Measurements from ENCODE around the gene SLC38A11. TPM values are rescaled to one million over a fixed set of nuclear protein-coding genes. Genes with fewer than 3 reads are reported as not detected.

The SLC38A11 gene
- total and polyA plus RNA-seq, 2 donors (not counting 1 experiment from before 2014, with no cell fraction given), result 5.4 to 46.8 TPM

GRCh38 chr2:165003443-165004130, 48.3 kb upstream of the SLC38A11 start:
- ATAC-seq (ENCODE audit: low read depth), result no peak
- ChIA-PET CTCF (interaction anchor here (1.0 to 2.4 kb wide), 3 partner anchors 10 to 13 kb away, joined by 3 to 7 read pairs (median 4); no protein-coding TSS in a partner anchor), POLR2A (no interaction called here)
- H2AFZ ChIP-seq (ENCODE audit: insufficient read depth, low read depth, low read length, poor library complexity, severe bottlenecking), result no peak overlapping the region
- H3K4me1 Mint-ChIP-seq, result no peaks in the 10 kb centered on the region
- no peaks in the 10 kb centered on the region for H3K4me1 ChIP-seq (ENCODE audit: control insufficient read depth in 2 of 2, insufficient read depth in 2 of 2, low read length in 2 of 2)
- H3K27ac ChIP-seq (ENCODE audit: low read length in 2 of 2), result no peak overlapping the region
- peaks cover 16% of the 10 kb centered on the region for H3K27me3 Mint-ChIP-seq
- H3K4me2 ChIP-seq (replicated peaks; ENCODE audit: low read depth, low read length, poor library complexity, severe bottlenecking), result no peak overlapping the region
- H3K9me3 ChIP-seq (ENCODE audit: control extremely low read depth in 1 of 3, control insufficient read depth in 2 of 3, insufficient read depth in 1 of 3, low read length in 2 of 3), result peaks cover 0 to 3% (median 0%) of the 10 kb centered on the region in 3 donors
- H3K4me3 ChIP-seq (ENCODE audit: control extremely low read depth in 1 of 5, extremely low read depth in 1 of 5, insufficient read depth in 1 of 5, low read depth in 2 of 5, low read length in 4 of 5), result no peak overlapping the region
- H3K9me3 Mint-ChIP-seq (ENCODE audit: insufficient read depth), result no peaks in the 10 kb centered on the region
- intact Hi-C loops (cut with micrococcal nuclease), result loop anchor here (2.0 kb wide), 1 partner anchor 13 kb away; no protein-coding TSS in a partner anchor
- no peaks in the 10 kb centered on the region for H4K20me1 ChIP-seq (ENCODE audit: control insufficient read depth, insufficient read depth, low read length, poor library complexity, severe bottlenecking)
- TF ChIP-seq EZH2 (IDR thresholded peaks at IDR 0.05; ENCODE audit: borderline replicate concordance, insufficient read depth, low read depth, low read length, poor library complexity, severe bottlenecking), result no peak
- no peak for TF ChIP-seq CTCF (IDR thresholded peaks at IDR 0.05)
- WGBS (ENCODE audit: insufficient coverage), result 96% methylated on average over 22 of the region's 24 CpGs
- no peak overlapping the region for H3K27ac Mint-ChIP-seq
- H3K9ac ChIP-seq (ENCODE audit: low read length), result no peak overlapping the region
- H3K4me3 Mint-ChIP-seq, result no peak overlapping the region
- H3K79me2 ChIP-seq (ENCODE audit: control insufficient read depth, insufficient read depth, low read length), result no peaks in the 10 kb centered on the region
- peaks cover 0 to 4% (median 0%) of the 10 kb centered on the region in 4 experiments for H3K27me3 ChIP-seq (replicated peaks in 1 of 4; ENCODE audit: control extremely low read depth in 1 of 4, control insufficient read depth in 3 of 4, insufficient read depth in 4 of 4, low read length in 3 of 4)
- no peak for DNase-seq
- no peaks in the 10 kb centered on the region for H3K36me3 ChIP-seq (replicated peaks in 1 of 2; ENCODE audit: control extremely low read depth in 1 of 2, control insufficient read depth in 1 of 2, extremely low read depth in 1 of 2, insufficient read depth in 2 of 2, low read length in 1 of 2)

GRCh38 chr2:165002638-165003037, 47.3 kb upstream of the SLC38A11 start:
- H3K27me3 Mint-ChIP-seq, result peaks cover 16% of the 10 kb centered on the region

More at GRCh38 chr2:165002638-165003037, 47.3 kb upstream of the SLC38A11 start:
- no peak overlapping the region for H3K9ac ChIP-seq (ENCODE audit: low read length)
- no peak for ATAC-seq (ENCODE audit: low read depth)
- DNase-seq, result no peak
- H2AFZ ChIP-seq (ENCODE audit: insufficient read depth, low read depth, low read length, poor library complexity, severe bottlenecking), result no peak overlapping the region
- peaks cover 0 to 4% (median 0%) of the 10 kb centered on the region in 4 experiments for H3K27me3 ChIP-seq (replicated peaks in 1 of 4; ENCODE audit: control extremely low read depth in 1 of 4, control insufficient read depth in 3 of 4, insufficient read depth in 4 of 4, low read length in 3 of 4)
- no peak overlapping the region for H3K4me2 ChIP-seq (replicated peaks; ENCODE audit: low read depth, low read length, poor library complexity, severe bottlenecking)
- no peak overlapping the region for H3K27ac ChIP-seq (ENCODE audit: low read length in 2 of 2)
- H3K9me3 ChIP-seq (ENCODE audit: control extremely low read depth in 1 of 3, control insufficient read depth in 2 of 3, insufficient read depth in 1 of 3, low read length in 2 of 3), result peaks cover 0 to 3% (median 0%) of the 10 kb centered on the region in 3 donors
- Mint-ChIP-seq H3K27ac (no peak overlapping the region), H3K4me3 (no peak overlapping the region), H3K9me3 (ENCODE audit: insufficient read depth) (no peaks in the 10 kb centered on the region), H3K4me1 (no peaks in the 10 kb centered on the region)
- intact Hi-C loops (cut with micrococcal nuclease), result loop anchor here (2.0 kb wide), 1 partner anchor 14 kb away; no protein-coding TSS in a partner anchor
- CTCF ChIA-PET, result interaction anchor here (1.2 to 2.4 kb wide), 4 partner anchors 10 to 14 kb away, joined by 4 to 7 read pairs (median 5); no protein-coding TSS in a partner anchor
- no peaks in the 10 kb centered on the region for H3K4me1 ChIP-seq (ENCODE audit: control insufficient read depth in 2 of 2, insufficient read depth in 2 of 2, low read length in 2 of 2)
- no peaks in the 10 kb centered on the region for H3K36me3 ChIP-seq (replicated peaks in 1 of 2; ENCODE audit: control extremely low read depth in 1 of 2, control insufficient read depth in 1 of 2, extremely low read depth in 1 of 2, insufficient read depth in 2 of 2, low read length in 1 of 2)
- no peak overlapping the region for H3K4me3 ChIP-seq (ENCODE audit: control extremely low read depth in 1 of 5, extremely low read depth in 1 of 5, insufficient read depth in 1 of 5, low read depth in 2 of 5, low read length in 4 of 5)
- POLR2A ChIA-PET, result no interaction called here
- no peaks in the 10 kb centered on the region for H3K79me2 ChIP-seq (ENCODE audit: control insufficient read depth, insufficient read depth, low read length)
- no CpG with 5 or more reads among the region's 1 CpG for WGBS (ENCODE audit: insufficient coverage)
- TF ChIP-seq EZH2 (IDR thresholded peaks at IDR 0.05; ENCODE audit: borderline replicate concordance, insufficient read depth, low read depth, low read length, poor library complexity, severe bottlenecking) (no peak), CTCF (IDR thresholded peaks at IDR 0.05) (no peak)
- H4K20me1 ChIP-seq (ENCODE audit: control insufficient read depth, insufficient read depth, low read length, poor library complexity, severe bottlenecking), result no peaks in the 10 kb centered on the region

All from B cell (primary cell).